ENCODE measurements around the gene MYOCD.

DNA sequence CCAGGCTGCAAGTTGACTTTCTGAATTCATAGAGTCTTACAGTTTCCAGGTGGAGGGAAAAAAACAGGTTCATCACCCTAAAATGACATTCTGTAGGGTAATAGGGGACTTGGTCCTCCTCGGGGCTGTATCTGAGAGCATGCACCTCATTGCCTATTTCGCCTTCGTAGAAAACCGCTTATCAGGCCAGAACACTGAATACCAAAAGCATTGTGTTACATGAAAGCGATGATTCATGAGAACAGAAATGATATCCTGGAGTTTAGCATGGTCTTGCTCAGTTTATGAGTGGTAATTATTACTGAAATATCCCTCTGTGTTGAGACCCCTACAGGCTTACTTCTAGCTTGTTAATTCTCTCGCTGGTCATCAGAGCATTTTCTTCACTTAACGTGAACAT lies 62.2 kb downstream of the MYOCD start:
- TF ChIP-seq BHLHE40 (IDR thresholded peaks at IDR 0.05; ENCODE audit: borderline replicate concordance) (no peak), SP1 (IDR thresholded peaks at IDR 0.05) (no peak), ELF4 (IDR thresholded peaks at IDR 0.05) (no peak), SUZ12 (IDR thresholded peaks at IDR 0.05) (no peak), FOXK2 (IDR thresholded peaks at IDR 0.05) (no peak), NFRKB (IDR thresholded peaks at IDR 0.05) (no peak), CTBP1 (IDR thresholded peaks at IDR 0.05; ENCODE audit: borderline replicate concordance) (no peak)
